Measurements from ENCODE around the gene CES3.
A peak's percentile ranks its signal among the peaks of the same experiment; 100 is the strongest.

Gene CES3

DNA sequence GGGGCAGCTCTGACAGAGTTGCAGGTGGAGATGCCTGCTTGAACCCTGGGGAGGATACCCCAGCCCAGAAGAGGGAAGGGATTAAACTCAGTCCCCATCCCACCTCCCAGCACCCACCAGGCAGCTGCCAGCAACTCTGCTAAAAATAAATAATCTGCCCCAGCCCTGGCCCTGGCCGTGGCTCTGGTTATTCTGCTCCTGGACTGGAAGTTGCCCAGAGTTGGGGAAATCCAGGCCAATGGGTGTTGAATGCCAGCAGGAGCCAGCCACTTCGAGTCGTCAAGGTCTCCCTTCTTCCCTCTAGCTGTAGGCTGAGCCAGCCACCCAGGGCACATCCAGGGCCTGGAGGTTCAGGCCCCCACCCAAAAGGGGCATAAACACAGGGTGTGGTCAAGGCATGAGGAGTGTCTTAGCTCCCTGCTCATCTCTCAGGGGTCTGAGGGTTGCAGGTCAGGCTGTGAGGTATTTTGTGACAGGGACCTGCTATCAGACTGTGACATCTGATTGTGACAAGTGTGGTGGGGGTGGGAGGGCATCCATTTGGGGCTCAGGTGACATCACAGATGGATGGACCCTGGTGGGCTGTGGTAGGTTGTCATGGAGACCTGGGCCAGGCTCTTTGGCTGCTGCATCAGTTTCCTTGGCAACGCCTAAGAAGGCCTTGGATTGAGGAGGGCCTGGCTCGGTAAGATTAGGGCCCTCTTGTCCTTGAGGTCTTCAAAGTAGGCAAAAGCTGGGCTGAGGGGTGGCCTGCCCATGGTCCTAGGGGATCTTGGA lies 34.7 kb upstream of the CES3 start:
- DNase-seq (ENCODE audit: low read depth), result no peak
- H3K4me3 ChIP-seq (ENCODE audit: low read depth, low read length), result no peak overlapping the region
- TF ChIP-seq, protein P1, sequence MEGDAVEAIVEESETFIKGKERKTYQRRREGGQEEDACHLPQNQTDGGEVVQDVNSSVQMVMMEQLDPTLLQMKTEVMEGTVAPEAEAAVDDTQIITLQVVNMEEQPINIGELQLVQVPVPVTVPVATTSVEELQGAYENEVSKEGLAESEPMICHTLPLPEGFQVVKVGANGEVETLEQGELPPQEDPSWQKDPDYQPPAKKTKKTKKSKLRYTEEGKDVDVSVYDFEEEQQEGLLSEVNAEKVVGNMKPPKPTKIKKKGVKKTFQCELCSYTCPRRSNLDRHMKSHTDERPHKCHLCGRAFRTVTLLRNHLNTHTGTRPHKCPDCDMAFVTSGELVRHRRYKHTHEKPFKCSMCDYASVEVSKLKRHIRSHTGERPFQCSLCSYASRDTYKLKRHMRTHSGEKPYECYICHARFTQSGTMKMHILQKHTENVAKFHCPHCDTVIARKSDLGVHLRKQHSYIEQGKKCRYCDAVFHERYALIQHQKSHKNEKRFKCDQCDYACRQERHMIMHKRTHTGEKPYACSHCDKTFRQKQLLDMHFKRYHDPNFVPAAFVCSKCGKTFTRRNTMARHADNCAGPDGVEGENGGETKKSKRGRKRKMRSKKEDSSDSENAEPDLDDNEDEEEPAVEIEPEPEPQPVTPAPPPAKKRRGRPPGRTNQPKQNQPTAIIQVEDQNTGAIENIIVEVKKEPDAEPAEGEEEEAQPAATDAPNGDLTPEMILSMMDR (IDR thresholded peaks at IDR 0.05; ENCODE audit: low read depth, low read length, missing control alignments), result no peak

DNA sequence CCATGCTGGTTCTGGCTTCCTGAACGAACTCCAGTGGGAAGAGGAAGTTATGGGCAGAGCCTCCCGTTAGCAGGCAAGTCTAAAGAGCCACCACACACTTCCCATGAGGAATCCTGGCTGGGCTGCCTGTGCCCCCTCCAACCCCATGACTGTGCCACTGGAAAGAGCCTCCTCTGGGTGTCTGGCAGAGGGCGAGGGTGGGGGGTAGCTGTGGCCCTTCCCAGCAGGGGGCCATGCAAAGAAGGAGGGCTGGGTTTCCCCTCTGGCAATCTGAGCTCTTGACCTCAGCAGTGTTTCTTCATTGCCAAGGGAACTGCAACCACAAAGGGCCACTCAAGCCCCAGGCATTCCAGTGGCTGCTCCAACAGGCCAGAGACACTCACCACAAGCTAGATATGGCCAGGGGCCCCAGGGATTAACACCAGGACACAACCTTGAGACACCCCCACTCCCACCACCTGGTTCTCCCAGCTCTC lies 34.1 kb upstream of the CES3 start:
- TF ChIP-seq, protein P1 (IDR thresholded peaks at IDR 0.05; ENCODE audit: low read depth, low read length, missing control alignments), result no peak
- H3K4me3 ChIP-seq (ENCODE audit: low read depth, low read length), result no peak overlapping the region
- DNase-seq (ENCODE audit: low read depth), result no peak

DNA sequence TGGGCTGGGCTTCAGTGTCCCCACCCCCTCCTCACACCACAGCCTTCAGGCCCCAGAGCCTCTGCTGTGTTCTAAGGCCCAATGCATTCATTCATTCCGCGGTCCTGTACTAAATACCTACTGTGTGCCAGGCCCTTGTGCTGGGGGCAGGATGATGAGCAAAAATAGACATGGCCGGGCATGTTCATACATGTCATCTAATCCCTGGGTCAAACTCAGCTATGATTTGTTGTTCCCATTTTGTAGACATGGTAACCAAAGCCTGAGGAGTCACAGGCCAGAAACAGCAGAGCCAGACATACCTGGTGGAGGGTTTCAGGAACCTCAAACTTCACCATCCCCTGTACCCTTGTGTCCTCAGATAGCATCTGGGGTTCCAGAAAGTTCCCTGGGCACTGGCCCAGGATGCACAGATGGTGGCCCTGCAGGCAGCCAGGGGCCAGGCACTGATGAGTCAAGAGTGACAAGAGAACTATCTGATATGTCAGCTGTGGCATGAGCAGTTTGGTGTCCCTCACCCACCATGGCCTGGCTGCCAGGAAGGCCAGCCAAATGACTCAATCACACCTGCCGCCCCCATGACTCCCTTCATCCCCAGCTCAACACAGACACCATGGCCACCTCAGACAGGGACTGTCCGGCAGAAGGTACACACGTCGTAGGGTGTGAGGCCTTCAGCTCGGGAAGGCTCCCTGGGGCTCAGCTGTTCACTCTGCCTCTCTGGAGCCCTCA lies 33.0 kb upstream of the CES3 start:
- DNase-seq (ENCODE audit: low read depth), result no peak
- no peak overlapping the region for H3K4me3 ChIP-seq (ENCODE audit: low read depth, low read length)
- TF ChIP-seq, protein P1 (IDR thresholded peaks at IDR 0.05; ENCODE audit: low read depth, low read length, missing control alignments), result no peak

DNA sequence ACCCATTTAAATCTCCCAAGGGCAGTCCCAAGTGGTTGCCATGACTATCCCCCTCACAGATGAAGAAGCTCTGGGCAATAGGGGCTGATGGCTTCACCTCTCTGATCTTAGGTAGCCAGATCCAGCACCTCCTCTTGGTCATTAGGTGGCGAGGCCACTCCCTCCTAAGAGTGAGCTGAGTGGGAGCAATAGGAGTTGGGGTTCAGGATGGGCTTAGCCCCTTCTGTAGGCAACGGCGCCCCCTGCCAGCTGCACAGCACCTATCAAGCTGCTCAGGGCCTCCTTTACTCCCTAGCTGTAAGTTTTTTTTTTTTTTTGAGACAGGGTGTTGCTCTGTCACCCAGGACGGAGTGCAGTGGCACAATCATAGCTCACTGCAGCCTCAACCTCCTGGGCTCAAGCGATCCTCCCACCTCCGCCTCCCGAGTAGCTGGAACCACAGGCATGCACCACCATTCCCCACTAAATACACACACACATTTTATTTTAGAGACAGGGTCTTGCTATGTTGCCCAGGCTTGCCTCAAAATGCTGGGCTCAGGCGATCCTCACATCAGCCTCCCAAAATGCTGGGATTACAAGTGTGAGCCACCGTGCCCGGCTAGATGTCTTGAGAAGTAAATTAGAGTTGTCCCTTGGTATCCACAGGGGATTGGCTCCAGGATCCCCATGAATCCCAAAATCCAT lies 32.2 kb upstream of the CES3 start:
- no peak overlapping the region for H3K4me3 ChIP-seq (ENCODE audit: low read depth, low read length)
- no peak for DNase-seq (ENCODE audit: low read depth)
- TF ChIP-seq, protein P1 (IDR thresholded peaks at IDR 0.05; ENCODE audit: low read depth, low read length, missing control alignments), result peak; percentile 36

DNA sequence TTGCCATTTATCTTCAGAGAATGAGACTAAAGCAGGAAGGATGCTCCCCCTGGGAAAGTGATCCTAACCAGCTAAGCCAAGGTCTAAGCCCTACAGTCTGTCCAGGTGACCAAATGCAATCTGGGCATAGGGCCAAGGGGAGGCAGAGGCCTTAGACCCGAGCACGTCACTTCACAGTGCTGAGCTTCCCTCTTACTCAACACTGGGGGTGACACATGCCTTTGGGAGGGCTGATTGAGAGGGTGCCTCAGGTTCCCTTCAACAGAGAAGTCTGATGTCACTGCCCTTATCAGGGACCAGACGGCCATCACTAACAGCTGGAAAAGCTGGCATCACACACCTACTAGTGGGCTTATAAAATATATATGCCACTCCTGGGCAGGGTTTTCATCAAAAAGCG lies 30.9 kb upstream of the CES3 start:
- DNase-seq (ENCODE audit: low read depth), result no peak
- H3K4me3 ChIP-seq (ENCODE audit: low read depth, low read length), result no peak overlapping the region
- TF ChIP-seq, protein P1 (IDR thresholded peaks at IDR 0.05; ENCODE audit: low read depth, low read length, missing control alignments), result no peak

DNA sequence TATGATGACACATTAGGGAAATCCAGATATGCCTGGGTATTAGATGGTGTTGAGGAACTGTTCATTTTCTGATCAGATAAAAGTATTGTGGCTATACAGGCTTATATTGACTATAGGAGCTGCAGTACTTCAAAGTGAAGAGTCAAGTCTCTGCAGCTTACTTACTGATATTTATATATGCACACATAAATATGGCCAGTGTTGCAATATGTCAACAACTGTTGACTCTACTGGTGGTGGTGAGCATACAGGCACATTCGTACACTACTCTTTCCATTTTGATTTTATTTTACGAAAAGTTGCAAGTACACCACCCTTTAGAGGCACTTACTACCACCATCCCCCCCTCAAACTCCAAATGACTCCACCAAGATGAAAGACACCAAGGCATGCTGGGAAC lies 29.4 kb upstream of the CES3 start:
- TF ChIP-seq, protein P1 (IDR thresholded peaks at IDR 0.05; ENCODE audit: low read depth, low read length, missing control alignments), result no peak
- H3K4me3 ChIP-seq (ENCODE audit: low read depth, low read length), result no peak overlapping the region
- no peak for DNase-seq (ENCODE audit: low read depth)

Data from GM12864 (cell line).